Measurements from ENCODE around the gene CLPTM1L. TPM values are rescaled to one million over a fixed set of nuclear protein-coding genes. Genes with fewer than 3 reads are reported as not detected.
A peak's percentile ranks its signal among the peaks of the same experiment; 100 is the strongest.

The CLPTM1L gene
- total RNA-seq, 2 experiments from 2014 or later = 395 TPM

- TF ChIP-seq CTCF (conservative IDR thresholded peaks at IDR 0.05; ENCODE audit: low read length) (no peak), EZH2phosphoT487 (IDR thresholded peaks at IDR 0.05; ENCODE audit: borderline replicate concordance, low read depth, low read length) (no peak)
- ChIA-PET POLR2A (interaction anchor here (1.2 to 1.9 kb wide), 2 partner anchors 22 to 25 kb away, joined by 3 to 7 read pairs; partner anchors contain the start of gene CLPTM1L), CTCF (ENCODE audit: unreplicated experiment) (no interaction called here)
- Histone ChIP-seq H4K20me1 (ENCODE audit: insufficient read depth, low read length) (no peaks in the 10 kb centered on the region), H3K4me1 (ENCODE audit: insufficient read depth, low read length, poor library complexity, severe bottlenecking) (peaks cover 36% of the 10 kb centered on the region), H3K79me2 (ENCODE audit: insufficient read depth, low read depth, low read length) (no peaks in the 10 kb centered on the region; the same call in 1 of the 2 replicates), H3K9me2 (ENCODE audit: insufficient read depth, low read length) (no peaks in the 10 kb centered on the region), H3K9me3 (ENCODE audit: low read length) (no peaks in the 10 kb centered on the region), H3K4me2 (ENCODE audit: low read length) (no peak overlapping the region), H3K4me3 (ENCODE audit: low read depth, low read length, poor library complexity, severe bottlenecking) (no peak overlapping the region), H2AFZ (ENCODE audit: low read length) (no peak overlapping the region), H3K27ac (ENCODE audit: low read depth, low read length, poor library complexity, severe bottlenecking) (peak overlapping the region; percentile 3), H3K36me3 (ENCODE audit: insufficient read depth, low read length) (peaks cover 80% of the 10 kb centered on the region)
- BruUV-seq (replicated peaks) = no TSS peak
- intact Hi-C loops (cut with micrococcal nuclease; ENCODE audit: unreplicated experiment) = loop anchor here (5.0 to 10.0 kb wide), 3 partner anchors 57 to 475 kb away; partner anchors contain the start of genes LPCAT1 and MRPL36
- DNase-seq (ENCODE audit: low spot score) = no peak
Measured at GRCh38 chr5:1319436-1320256, 25.3 kb downstream of the CLPTM1L start.

- DNase-seq (ENCODE audit: low spot score) = no peak
- ChIA-PET POLR2A (interaction anchor here (1.9 to 8.1 kb wide), 2 partner anchors 24 to 26 kb away, joined by 6 to 78 read pairs; partner anchors contain the start of gene CLPTM1L), CTCF (ENCODE audit: unreplicated experiment) (no interaction called here)
- peak overlapping the region; percentile 100 for H3K27ac ChIP-seq (ENCODE audit: low read depth, low read length, poor library complexity, severe bottlenecking)
- H3K36me3 ChIP-seq (ENCODE audit: insufficient read depth, low read length) = peaks cover 71% of the 10 kb centered on the region
- intact Hi-C loops (cut with micrococcal nuclease; ENCODE audit: unreplicated experiment) = loop anchor here (5.0 to 10.0 kb wide), 3 partner anchors 56 to 476 kb away; partner anchors contain the start of genes LPCAT1 and MRPL36
- H3K79me2 ChIP-seq (ENCODE audit: insufficient read depth, low read depth, low read length) = peaks cover 8% of the 10 kb centered on the region; the same call in 1 of the 2 replicates
- no peaks in the 10 kb centered on the region for H3K9me2 ChIP-seq (ENCODE audit: insufficient read depth, low read length)
- H4K20me1 ChIP-seq (ENCODE audit: insufficient read depth, low read length) = no peaks in the 10 kb centered on the region
- H3K4me2 ChIP-seq (ENCODE audit: low read length) = no peak overlapping the region
- peaks cover 45% of the 10 kb centered on the region for H3K4me1 ChIP-seq (ENCODE audit: insufficient read depth, low read length, poor library complexity, severe bottlenecking)
- BruUV-seq (replicated peaks) = no TSS peak
- H3K9me3 ChIP-seq (ENCODE audit: low read length) = no peaks in the 10 kb centered on the region
- no peak overlapping the region for H3K4me3 ChIP-seq (ENCODE audit: low read depth, low read length, poor library complexity, severe bottlenecking)
- TF ChIP-seq EZH2phosphoT487 (IDR thresholded peaks at IDR 0.05; ENCODE audit: borderline replicate concordance, low read depth, low read length) (no peak), CTCF (conservative IDR thresholded peaks at IDR 0.05; ENCODE audit: low read length) (no peak)
- no peak overlapping the region for H2AFZ ChIP-seq (ENCODE audit: low read length)
Measured at GRCh38 chr5:1318659-1319251, 26.1 kb downstream of the CLPTM1L start.
